ENCODE data around the gene AOPEP.

GRCh38 chr9:94977416-94977815 is 250.9 kb downstream of the AOPEP start:
- TF ChIP-seq, protein P1, sequence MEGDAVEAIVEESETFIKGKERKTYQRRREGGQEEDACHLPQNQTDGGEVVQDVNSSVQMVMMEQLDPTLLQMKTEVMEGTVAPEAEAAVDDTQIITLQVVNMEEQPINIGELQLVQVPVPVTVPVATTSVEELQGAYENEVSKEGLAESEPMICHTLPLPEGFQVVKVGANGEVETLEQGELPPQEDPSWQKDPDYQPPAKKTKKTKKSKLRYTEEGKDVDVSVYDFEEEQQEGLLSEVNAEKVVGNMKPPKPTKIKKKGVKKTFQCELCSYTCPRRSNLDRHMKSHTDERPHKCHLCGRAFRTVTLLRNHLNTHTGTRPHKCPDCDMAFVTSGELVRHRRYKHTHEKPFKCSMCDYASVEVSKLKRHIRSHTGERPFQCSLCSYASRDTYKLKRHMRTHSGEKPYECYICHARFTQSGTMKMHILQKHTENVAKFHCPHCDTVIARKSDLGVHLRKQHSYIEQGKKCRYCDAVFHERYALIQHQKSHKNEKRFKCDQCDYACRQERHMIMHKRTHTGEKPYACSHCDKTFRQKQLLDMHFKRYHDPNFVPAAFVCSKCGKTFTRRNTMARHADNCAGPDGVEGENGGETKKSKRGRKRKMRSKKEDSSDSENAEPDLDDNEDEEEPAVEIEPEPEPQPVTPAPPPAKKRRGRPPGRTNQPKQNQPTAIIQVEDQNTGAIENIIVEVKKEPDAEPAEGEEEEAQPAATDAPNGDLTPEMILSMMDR (IDR thresholded peaks at IDR 0.05) = no peak
- TF ChIP-seq, protein P2, sequence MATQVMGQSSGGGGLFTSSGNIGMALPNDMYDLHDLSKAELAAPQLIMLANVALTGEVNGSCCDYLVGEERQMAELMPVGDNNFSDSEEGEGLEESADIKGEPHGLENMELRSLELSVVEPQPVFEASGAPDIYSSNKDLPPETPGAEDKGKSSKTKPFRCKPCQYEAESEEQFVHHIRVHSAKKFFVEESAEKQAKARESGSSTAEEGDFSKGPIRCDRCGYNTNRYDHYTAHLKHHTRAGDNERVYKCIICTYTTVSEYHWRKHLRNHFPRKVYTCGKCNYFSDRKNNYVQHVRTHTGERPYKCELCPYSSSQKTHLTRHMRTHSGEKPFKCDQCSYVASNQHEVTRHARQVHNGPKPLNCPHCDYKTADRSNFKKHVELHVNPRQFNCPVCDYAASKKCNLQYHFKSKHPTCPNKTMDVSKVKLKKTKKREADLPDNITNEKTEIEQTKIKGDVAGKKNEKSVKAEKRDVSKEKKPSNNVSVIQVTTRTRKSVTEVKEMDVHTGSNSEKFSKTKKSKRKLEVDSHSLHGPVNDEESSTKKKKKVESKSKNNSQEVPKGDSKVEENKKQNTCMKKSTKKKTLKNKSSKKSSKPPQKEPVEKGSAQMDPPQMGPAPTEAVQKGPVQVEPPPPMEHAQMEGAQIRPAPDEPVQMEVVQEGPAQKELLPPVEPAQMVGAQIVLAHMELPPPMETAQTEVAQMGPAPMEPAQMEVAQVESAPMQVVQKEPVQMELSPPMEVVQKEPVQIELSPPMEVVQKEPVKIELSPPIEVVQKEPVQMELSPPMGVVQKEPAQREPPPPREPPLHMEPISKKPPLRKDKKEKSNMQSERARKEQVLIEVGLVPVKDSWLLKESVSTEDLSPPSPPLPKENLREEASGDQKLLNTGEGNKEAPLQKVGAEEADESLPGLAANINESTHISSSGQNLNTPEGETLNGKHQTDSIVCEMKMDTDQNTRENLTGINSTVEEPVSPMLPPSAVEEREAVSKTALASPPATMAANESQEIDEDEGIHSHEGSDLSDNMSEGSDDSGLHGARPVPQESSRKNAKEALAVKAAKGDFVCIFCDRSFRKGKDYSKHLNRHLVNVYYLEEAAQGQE (IDR thresholded peaks at IDR 0.05; ENCODE audit: insufficient read depth in 1 of 2, low read depth in 2 of 2, low read length in 1 of 2) = no peak
- TF ChIP-seq POLR2AphosphoS5 (IDR thresholded peaks at IDR 0.05; ENCODE audit: low read depth, low read length) = no peak
- TF ChIP-seq TCF7L2 (IDR thresholded peaks at IDR 0.05; ENCODE audit: low read depth, low read length) = no peak
- TF ChIP-seq SIN3A (IDR thresholded peaks at IDR 0.05; ENCODE audit: borderline replicate concordance, insufficient read depth, low read depth, low read length) = no peak

All from Panc1 (cell line).